B cell (primary cell): ENCODE measurements around the gene CDC42BPB. TPM values are rescaled to one million over a fixed set of nuclear protein-coding genes. Genes with fewer than 3 reads are reported as not detected.

Experiments
- ATAC-seq: fragments of 200-7000 bp; cut with Tn5 transposase; one replicate; pipeline ENCODE4 v1.10.0; 2021; ENCODE audit warnings: low read depth, mild to moderate bottlenecking, moderate number of reproducible peaks, moderate library complexity
- CTCF ChIA-PET: fragments of 350-600 bp; sonication (Branson Sonifier 250); formaldehyde crosslinking; loops from one replicate; lab custom pipeline; 2021; ENCODE audit warnings: antibody characterized with exemption, inconsistent platforms; lab: Charles Lee
- POLR2A ChIA-PET: fragments of 350-600 bp; sonication (Branson Sonifier 250); formaldehyde crosslinking; loops from one replicate; lab custom pipeline; 2021; ENCODE audit warnings: antibody characterized with exemption; lab: Charles Lee
- DNase-seq: peaks from one replicate; pipeline ENCODE4 v3.0.0; 2013
- H2AFZ ChIP-seq: 2 replicates; pipeline ENCODE4 v1.6.1; 2012; ENCODE audit warnings: mild to moderate bottlenecking, low read depth, low read length; ENCODE audit not compliant: insufficient read depth, poor library complexity, severe bottlenecking
- H3K27ac ChIP-seq, 2 donors: 1 replicate in 1 of 2; 2 replicates in 1 of 2; pipeline ENCODE4 v1.5.1; 2012 to 2013; ENCODE audit warnings: low read length in 2 of 2, mild to moderate bottlenecking in 2 of 2, moderate library complexity in 1 of 2
- H3K27me3 ChIP-seq, 4 experiments: fragments of 200-600 bp in 1 of 4; sonication (generic) in 1 of 4; replicated peaks in 1 of 4; 1 replicate in 2 of 4; 2 replicates in 2 of 4; pipeline versions ENCODE4 v1.6.1 to v1.7.0; 2013 to 2016; ENCODE audit warnings: low read length in 3 of 4, mild to moderate bottlenecking in 2 of 4, mixed read lengths in 1 of 4, moderate library complexity in 1 of 4; ENCODE audit not compliant: insufficient read depth in 4 of 4, control insufficient read depth in 3 of 4; ENCODE audit errors: control extremely low read depth in 1 of 4
- H3K36me3 ChIP-seq, 2 experiments: replicated peaks in 1 of 2; 1 replicate in 1 of 2; 2 replicates in 1 of 2; pipeline versions ENCODE4 v1.6.1 to v1.7.1; 2013; ENCODE audit warnings: low read length in 1 of 2; ENCODE audit not compliant: insufficient read depth in 2 of 2, control insufficient read depth in 1 of 2; ENCODE audit errors: control extremely low read depth in 1 of 2, extremely low read depth in 1 of 2
- H3K4me1 ChIP-seq, 2 donors: fragments of 200-600 bp in 1 of 2; sonication (generic) in 1 of 2; 1 replicate in 1 of 2; 2 replicates in 1 of 2; pipeline versions ENCODE4 v1.5.1 to v1.6.1; 2013 to 2017; ENCODE audit warnings: low read length in 2 of 2; ENCODE audit not compliant: control insufficient read depth in 2 of 2, insufficient read depth in 2 of 2
- H3K4me2 ChIP-seq: replicated peaks from 2 replicates; pipeline ENCODE3; 2012; ENCODE audit warnings: mild to moderate bottlenecking, low read depth, low read length; ENCODE audit not compliant: poor library complexity, severe bottlenecking
- H3K4me3 ChIP-seq, 5 experiments: fragments of 200-600 bp in 1 of 5; sonication (generic) in 1 of 5; 1 replicate in 3 of 5; 2 replicates in 2 of 5; pipeline versions ENCODE4 v1.5.1 to v1.7.0; 2011 to 2016; ENCODE audit warnings: low read length in 4 of 5, mild to moderate bottlenecking in 4 of 5, low read depth in 2 of 5, control low read depth in 1 of 5, moderate library complexity in 1 of 5; ENCODE audit not compliant: insufficient read depth in 1 of 5; ENCODE audit errors: control extremely low read depth in 1 of 5, extremely low read depth in 1 of 5
- H3K79me2 ChIP-seq: fragments of 200-600 bp; sonication (generic); one replicate; pipeline ENCODE4 v1.6.0; 2016; ENCODE audit warnings: low read length; ENCODE audit not compliant: control insufficient read depth, insufficient read depth
- H3K9ac ChIP-seq: fragments of 200-600 bp; sonication (generic); 2 replicates; pipeline ENCODE4 v1.6.1; 2017; ENCODE audit warnings: mild to moderate bottlenecking, low read length, moderate library complexity
- H3K9me3 ChIP-seq, 3 donors: one replicate each; pipeline versions ENCODE4 v1.6.1 to v1.7.1; 2013; ENCODE audit warnings: low read length in 2 of 3; ENCODE audit not compliant: control insufficient read depth in 2 of 3, insufficient read depth in 1 of 3; ENCODE audit errors: control extremely low read depth in 1 of 3
- H4K20me1 ChIP-seq: 2 replicates; pipeline ENCODE4 v1.6.0; 2012; ENCODE audit warnings: mild to moderate bottlenecking, low read length; ENCODE audit not compliant: insufficient read depth, control insufficient read depth, poor library complexity, severe bottlenecking
- H3K27ac Mint-ChIP-seq: one replicate; pipeline ENCODE4 v1.8.0; 2021; ENCODE audit warnings: mixed read lengths
- H3K27me3 Mint-ChIP-seq: one replicate; pipeline ENCODE4 v1.8.0; 2021; ENCODE audit warnings: mixed read lengths
- H3K4me1 Mint-ChIP-seq: one replicate; pipeline ENCODE4 v1.8.0; 2021; ENCODE audit warnings: mixed read lengths
- H3K4me3 Mint-ChIP-seq: one replicate; pipeline ENCODE4 v1.8.0; 2021; ENCODE audit warnings: mixed read lengths
- H3K9me3 Mint-ChIP-seq: one replicate; pipeline ENCODE4 v1.8.0; 2022; ENCODE audit warnings: mixed read lengths; ENCODE audit not compliant: insufficient read depth
- CTCF ChIP-seq: fragments of 200-600 bp; IDR thresholded peaks from one replicate; pipeline ENCODE4 v1.8.0; 2022; ENCODE audit warnings: antibody characterized with exemption, mild to moderate bottlenecking
- EZH2 ChIP-seq: IDR thresholded peaks from 2 replicates; pipeline ENCODE4 v1.6.1; 2012; ENCODE audit warnings: borderline replicate concordance, low read depth, mild to moderate bottlenecking, moderate library complexity, low read length; ENCODE audit not compliant: insufficient read depth, poor library complexity, severe bottlenecking
- WGBS: methylation state at CpG from one replicate; pipeline ENCODE4 v1.1.5; 2013; ENCODE audit warnings: missing lambda C conversion rate; ENCODE audit not compliant: insufficient coverage; 5-methylcytosine and 5-hydroxymethylcytosine counted together
- intact Hi-C: fragments of 100-400 bp; cut with micrococcal nuclease; formaldehyde crosslinking; loops from one replicate; pipeline ENCODE4 v1.10.0; 2022
- polyA plus RNA-seq: library from polyadenylated mRNA; depleted of rRNA; stranded (reverse); fragments of >200 nt; gene quantifications from 2 replicates; pipeline ENCODE4 v1.2.3, GENCODE V29; 2012
- total RNA-seq, 2 donors: library from RNA; stranded (reverse); fragments of 120-200 nt in 1 of 2; gene quantifications; 1 replicate in 1 of 2; 2 replicates in 1 of 2; pipeline versions ENCODE4 v1.2.3 to v1.2.4, GENCODE V29; 2013 to 2022

Gene CDC42BPB
- total and polyA plus RNA-seq, 2 donors (not counting 1 experiment from before 2014, with no cell fraction given) = 23.9 to 52.5 TPM

GRCh38 chr14:102931580-102932285, 125.6 kb downstream of the CDC42BPB start:
- H3K4me3 Mint-ChIP-seq = peak overlapping the region; percentile 50
- TF ChIP-seq CTCF (no peak), EZH2 (no peak)
- H3K4me1 Mint-ChIP-seq = peaks cover 33% of the 10 kb centered on the region
- peak overlapping the region; percentile 20 for H3K27ac Mint-ChIP-seq
- intact Hi-C loops = no loop called here
- no peak overlapping the region for H3K4me2 ChIP-seq
- peaks cover 0 to 29% (median 6%) of the 10 kb centered on the region in 4 experiments for H3K27me3 ChIP-seq
- no peak overlapping the region for H3K27ac ChIP-seq
- no peaks in the 10 kb centered on the region for H3K9me3 Mint-ChIP-seq
- H3K4me3 ChIP-seq = no peak overlapping the region
- WGBS = 91% methylated on average over 10 of the region's 12 CpGs
- peaks cover 19% of the 10 kb centered on the region for H4K20me1 ChIP-seq
- no peak for DNase-seq
- ATAC-seq = no peak
- no peak overlapping the region for H2AFZ ChIP-seq
- H3K79me2 ChIP-seq = no peaks in the 10 kb centered on the region
- CTCF ChIA-PET = interaction anchor here (0.7 to 1.7 kb wide), 2 partner anchors 31 to 238 kb away, joined by 3 to 11 read pairs; no protein-coding TSS in a partner anchor
- POLR2A ChIA-PET = interaction anchor here (1.0 kb wide), 1 partner anchor 10 kb away, joined by 3 read pairs; no protein-coding TSS in a partner anchor
- peaks cover 0 to 18% (median 0%) of the 10 kb centered on the region in 3 donors for H3K9me3 ChIP-seq
- H3K4me1 ChIP-seq = peaks cover 30 to 35% of the 10 kb centered on the region in 2 donors
- no peaks in the 10 kb centered on the region for H3K36me3 ChIP-seq
- no peaks in the 10 kb centered on the region for H3K27me3 Mint-ChIP-seq
- H3K9ac ChIP-seq = no peak overlapping the region
